GM18870 (cell line): ENCODE results near the gene TGFA.

ENCODE experiments used
- ATAC-seq: cut with Tn5 transposase; IDR thresholded peaks from one replicate; pipeline ENCODE4 v1.9.1; 2021; ENCODE audit warnings: moderate library complexity; ENCODE audit not compliant: unreplicated experiment

The TGFA gene

GRCh38 chr2:70499253-70499652, 54.4 kb downstream of the TGFA start:
- no peak for ATAC-seq

DNA sequence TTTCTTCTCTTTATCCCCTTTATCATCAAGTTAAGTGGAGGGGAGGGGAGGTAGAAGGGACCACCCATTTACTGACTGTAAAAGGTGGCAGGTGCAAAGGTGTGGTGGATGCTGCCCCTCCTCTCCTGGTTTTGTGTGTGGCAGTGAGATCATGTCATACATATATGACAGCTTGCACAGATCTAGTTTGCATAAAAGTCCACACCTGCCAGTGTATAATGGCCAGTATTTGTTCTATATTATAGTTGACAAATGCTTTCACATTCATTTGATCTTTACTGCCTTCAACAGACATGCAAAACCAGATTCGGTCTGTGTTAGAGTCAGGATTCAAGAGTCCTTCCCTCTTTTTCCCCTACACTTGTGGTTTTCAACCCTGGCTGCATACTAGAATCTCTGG, 55.1 kb downstream of the TGFA start:
- no peak for ATAC-seq

- ATAC-seq = no peak
These were observed 55.6 kb downstream of the TGFA start for GRCh38 chr2:70498054-70498453.

GRCh38 chr2:70496819-70497218, 56.8 kb downstream of the TGFA start:
- ATAC-seq = no peak

- ATAC-seq = no peak
These were observed 59.2 kb downstream of the TGFA start for GRCh38 chr2:70494293-70494886.

DNA sequence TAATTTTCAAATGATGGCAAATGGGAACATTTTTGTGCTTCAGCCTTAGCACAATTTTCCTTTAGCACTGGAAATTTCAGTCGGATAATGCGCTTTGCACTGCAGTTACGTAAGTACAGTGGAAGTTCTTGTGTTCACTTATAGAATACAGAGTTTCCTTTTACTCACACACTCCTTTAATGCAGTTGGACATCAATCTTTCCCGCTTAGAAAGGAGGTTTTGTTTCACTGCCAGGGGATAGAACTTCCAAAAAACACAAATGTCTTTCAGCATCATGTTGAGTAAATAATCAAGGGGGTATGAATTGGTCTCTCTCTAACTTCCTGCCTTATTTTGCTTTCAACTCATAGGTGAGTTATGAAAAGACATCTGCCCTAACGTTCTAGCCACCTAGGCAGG, 63.2 kb downstream of the TGFA start:
- no peak for ATAC-seq

DNA sequence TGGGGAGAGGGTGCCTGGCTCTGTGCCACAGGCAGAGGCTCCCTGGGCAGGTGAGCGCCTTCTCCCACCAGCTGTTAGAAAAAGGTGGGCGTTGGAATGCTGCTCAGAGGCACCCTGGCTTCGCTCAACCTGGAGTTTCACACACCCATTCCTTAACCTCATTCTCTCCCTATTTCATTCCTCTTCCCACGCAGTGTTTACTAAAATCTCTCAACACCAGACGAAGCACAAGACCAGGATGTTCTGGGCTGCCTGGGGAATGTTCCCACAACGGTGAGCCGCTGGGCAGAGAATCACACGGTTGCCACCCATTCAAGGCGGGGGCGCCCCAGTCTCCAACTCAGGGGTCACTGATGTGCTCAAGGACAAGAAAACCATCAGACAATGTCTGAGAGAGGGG, 64.5 kb downstream of the TGFA start:
- ATAC-seq = no peak

- ATAC-seq = no peak
These were observed 69.5 kb downstream of the TGFA start for GRCh38 chr2:70484086-70484485.

GRCh38 chr2:70482401-70482800, 71.2 kb downstream of the TGFA start:
- no peak for ATAC-seq

- ATAC-seq = no peak
These were observed 73.2 kb downstream of the TGFA start for GRCh38 chr2:70480468-70480867.

GRCh38 chr2:70479816-70480215, 73.8 kb downstream of the TGFA start:
- ATAC-seq = no peak

DNA sequence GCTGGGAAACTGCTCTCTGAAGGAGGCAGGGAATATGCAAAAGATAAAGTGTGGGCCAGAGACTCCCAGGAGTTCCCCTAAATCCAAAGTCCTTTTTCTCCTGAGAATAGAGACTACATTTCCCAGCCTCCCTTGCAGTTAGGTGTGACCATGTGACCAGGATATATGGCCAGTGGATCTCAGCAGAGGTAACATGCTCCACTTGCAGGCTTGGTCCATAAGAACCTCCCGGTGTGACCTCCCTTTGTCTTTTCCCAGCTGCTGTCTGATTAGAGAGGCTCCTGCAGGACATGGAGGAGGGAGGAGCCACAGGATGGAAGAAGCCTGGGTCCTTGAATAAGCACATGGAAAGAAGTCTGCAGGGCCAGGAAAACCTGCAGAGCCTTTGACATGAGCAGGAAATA, 76.2 kb downstream of the TGFA start:
- ATAC-seq = no peak

GRCh38 chr2:70475266-70475665, 78.4 kb downstream of the TGFA start:
- ATAC-seq = no peak

DNA sequence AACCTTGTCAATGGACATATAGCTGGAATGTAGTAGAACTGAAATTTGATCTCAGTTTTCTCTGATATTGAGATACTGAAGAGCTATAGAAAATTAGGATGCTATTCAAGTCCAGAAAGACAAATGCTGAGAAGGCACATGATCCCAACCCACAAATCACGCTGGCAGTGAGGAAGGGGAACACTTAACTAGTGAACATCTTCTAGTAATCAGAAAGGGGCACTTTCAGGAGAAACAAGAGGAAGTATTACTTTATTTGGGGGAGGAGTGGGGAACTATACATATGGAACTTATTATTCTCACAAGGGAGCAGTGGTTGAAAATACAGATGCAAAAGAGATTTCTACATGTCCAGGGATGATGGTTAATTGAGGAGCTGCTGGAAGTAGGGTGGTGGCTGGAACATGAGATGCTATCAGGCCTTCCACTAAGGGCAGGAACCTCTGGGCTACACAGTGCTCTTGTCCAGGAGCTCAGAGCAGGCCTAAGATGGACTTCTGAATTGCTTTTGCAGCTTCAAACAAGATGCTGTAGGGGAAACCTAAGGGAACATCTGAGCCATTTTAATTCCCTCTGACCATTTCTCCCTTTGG, 79.3 kb downstream of the TGFA start:
- no peak for ATAC-seq

GRCh38 chr2:70473101-70473722, 80.4 kb downstream of the TGFA start:
- ATAC-seq = no peak

- ATAC-seq = no peak
These were observed 81.3 kb downstream of the TGFA start for GRCh38 chr2:70472221-70472890.

- ATAC-seq = no peak
These were observed 82.5 kb downstream of the TGFA start for GRCh38 chr2:70471129-70471528.

GRCh38 chr2:70469961-70470360, 83.7 kb downstream of the TGFA start:
- ATAC-seq = no peak

DNA sequence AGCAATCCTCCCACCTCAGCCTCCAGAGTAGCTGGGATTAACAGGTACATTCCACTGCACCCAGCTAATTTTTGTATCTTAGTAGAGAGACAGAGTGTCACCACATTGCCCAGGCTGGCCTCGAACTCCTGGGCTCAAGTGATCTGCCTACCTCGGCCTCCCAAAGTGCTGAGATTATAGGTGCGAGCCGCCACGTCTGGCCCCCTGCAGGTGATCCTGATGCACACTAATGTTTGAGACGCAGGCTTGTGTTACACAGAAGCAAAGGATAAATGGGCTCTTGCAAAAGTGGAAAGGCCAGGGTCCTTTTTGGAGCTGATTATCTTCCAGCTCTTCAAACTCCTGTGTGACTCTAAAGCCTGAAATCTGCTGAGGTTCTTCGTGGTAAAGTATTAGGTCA, 84.2 kb downstream of the TGFA start:
- ATAC-seq = no peak

DNA sequence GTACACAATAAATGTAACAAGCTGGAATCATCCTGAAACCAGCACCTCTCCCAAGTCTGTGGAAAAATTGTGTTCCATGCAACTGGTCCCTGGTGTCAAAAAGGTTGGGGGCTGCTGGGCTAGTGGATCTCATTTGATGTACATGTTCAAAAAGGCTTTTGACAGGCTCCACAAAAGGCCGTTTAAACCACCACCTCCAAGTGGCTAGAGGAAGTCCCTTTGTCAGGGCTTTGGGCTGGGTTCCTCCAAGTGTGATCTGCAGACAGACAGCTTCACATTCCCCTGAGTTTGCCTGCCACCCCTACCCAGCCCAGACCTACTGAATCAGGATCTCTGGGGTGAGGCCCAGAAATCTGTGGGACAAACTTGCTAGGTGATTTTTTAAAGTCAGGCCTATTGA, 84.7 kb downstream of the TGFA start:
- no peak for ATAC-seq

DNA sequence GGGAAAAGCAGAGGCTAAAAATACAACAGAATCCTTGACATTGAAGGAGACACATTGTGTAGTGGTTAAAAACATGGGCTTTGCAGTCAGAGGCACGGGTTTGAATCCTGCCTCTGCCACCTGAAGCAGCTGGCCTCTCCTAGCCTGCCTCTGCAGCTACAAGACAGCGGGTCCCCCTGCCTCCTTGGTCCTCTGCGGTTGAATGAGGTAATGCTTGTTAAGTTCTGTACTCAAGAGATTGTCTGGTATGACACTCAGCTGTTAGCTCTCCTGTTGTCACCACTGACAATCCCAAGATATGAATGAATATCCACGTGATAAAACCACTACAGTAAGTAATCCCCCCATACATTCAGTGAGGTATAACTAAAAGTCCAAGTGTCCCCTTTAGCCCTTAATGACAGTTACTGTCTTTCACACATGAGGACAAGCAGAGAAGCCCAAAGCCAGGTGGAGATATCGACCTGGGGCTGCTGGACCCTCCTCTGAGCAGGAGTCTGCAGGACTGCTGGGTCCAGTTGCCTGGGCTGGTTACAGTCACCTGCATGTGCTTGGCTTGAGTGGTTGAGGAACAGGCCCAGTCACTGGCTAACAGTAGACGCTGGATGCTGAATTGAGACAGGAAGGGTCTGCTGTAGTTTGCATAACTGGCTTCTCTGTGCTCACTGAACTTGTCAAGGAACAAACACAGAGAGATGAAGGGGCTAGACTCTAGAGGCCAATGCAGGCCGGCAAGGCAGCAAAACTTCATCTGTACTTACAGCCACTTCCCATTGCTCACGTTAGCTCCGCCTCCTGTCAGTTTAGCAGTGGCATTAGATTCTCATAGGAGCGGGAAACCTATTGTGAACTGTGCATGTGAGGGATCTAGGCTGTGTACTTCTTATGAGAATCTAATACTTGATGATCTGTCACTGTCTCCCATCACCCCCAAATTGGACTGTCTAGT, 85.5 kb downstream of the TGFA start:
- ATAC-seq = no peak
